Measurements from ENCODE around the gene BEX4.

DNA sequence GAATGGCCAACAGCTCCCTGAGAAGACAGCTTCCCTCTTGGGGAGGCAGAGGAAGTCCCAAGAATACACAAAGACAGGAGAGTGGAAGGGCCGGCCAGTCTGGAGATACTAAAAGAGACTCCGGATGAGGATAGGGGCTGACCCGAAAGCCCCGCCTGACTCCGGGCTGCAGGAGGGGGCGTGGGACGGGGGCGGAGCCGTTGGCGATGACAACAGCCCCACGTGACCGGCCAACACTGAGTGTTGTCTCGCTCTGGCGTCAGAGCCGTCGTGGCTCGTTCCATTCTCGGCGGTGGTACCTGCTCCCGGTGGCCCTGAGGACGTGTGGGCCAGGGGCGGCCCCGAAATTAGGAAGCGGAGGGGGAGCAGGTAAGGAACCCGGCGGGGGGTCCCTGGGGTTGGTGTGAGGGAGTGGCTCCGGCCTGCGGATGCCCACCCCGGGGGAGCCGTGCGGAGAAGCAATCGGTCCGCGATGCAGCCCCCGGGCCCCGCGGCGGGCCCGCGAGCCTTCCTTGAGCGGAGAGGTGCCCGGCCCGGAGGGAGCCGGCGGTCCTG is at the start of gene BEX4:
- TF ChIP-seq, protein P1, sequence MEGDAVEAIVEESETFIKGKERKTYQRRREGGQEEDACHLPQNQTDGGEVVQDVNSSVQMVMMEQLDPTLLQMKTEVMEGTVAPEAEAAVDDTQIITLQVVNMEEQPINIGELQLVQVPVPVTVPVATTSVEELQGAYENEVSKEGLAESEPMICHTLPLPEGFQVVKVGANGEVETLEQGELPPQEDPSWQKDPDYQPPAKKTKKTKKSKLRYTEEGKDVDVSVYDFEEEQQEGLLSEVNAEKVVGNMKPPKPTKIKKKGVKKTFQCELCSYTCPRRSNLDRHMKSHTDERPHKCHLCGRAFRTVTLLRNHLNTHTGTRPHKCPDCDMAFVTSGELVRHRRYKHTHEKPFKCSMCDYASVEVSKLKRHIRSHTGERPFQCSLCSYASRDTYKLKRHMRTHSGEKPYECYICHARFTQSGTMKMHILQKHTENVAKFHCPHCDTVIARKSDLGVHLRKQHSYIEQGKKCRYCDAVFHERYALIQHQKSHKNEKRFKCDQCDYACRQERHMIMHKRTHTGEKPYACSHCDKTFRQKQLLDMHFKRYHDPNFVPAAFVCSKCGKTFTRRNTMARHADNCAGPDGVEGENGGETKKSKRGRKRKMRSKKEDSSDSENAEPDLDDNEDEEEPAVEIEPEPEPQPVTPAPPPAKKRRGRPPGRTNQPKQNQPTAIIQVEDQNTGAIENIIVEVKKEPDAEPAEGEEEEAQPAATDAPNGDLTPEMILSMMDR (conservative IDR thresholded peaks at IDR 0.05; ENCODE audit: low read length): no peak
- TF ChIP-seq EZH2phosphoT487 (IDR thresholded peaks at IDR 0.05; ENCODE audit: borderline replicate concordance): no peak
